ENCODE data around the gene SSX2IP. TPM values are rescaled to one million over a fixed set of nuclear protein-coding genes. Genes with fewer than 3 reads are reported as not detected.
A peak's percentile ranks its signal among the peaks of the same experiment; 100 is the strongest.

The SSX2IP gene
- total RNA-seq, 1 donor from 2014 or later, result 22.2 TPM

- H3K9me3 Mint-ChIP-seq, result no peaks in the 10 kb centered on the region
These were observed 69.4 kb downstream of the SSX2IP start for GRCh38 chr1:84620720-84621313.

GRCh38 chr1:84619383-84620102, 70.7 kb downstream of the SSX2IP start:
- Mint-ChIP-seq H3K36me3 (no peaks in the 10 kb centered on the region), H3K4me1 (ENCODE audit: unreplicated experiment) (peaks cover 21% of the 10 kb centered on the region), H3K4me3 (peak overlapping the region; percentile 73), H3K9me3 (no peaks in the 10 kb centered on the region), H3K27ac (peak overlapping the region; percentile 76), H3K27me3 (no peaks in the 10 kb centered on the region)
- DNase-seq (ENCODE audit: extremely low spot score, unreplicated experiment), result no peak
- no peak for TF ChIP-seq CTCF (conservative IDR thresholded peaks at IDR 0.05)

More at GRCh38 chr1:84620720-84621313, 69.4 kb downstream of the SSX2IP start:
- H3K27me3 Mint-ChIP-seq, result no peaks in the 10 kb centered on the region
- peak overlapping the region; percentile 53 for H3K27ac Mint-ChIP-seq
- TF ChIP-seq CTCF (conservative IDR thresholded peaks at IDR 0.05), result peak; percentile 100
- H3K4me3 Mint-ChIP-seq, result peak overlapping the region; percentile 89
- peaks cover 21% of the 10 kb centered on the region for H3K4me1 Mint-ChIP-seq (ENCODE audit: unreplicated experiment)
- peak; percentile 93 for DNase-seq (ENCODE audit: extremely low spot score, unreplicated experiment)
- H3K36me3 Mint-ChIP-seq, result no peaks in the 10 kb centered on the region

GRCh38 chr1:84617349-84617748, 72.9 kb downstream of the SSX2IP start:
- H3K27ac Mint-ChIP-seq, result peak overlapping the region; percentile 7
- H3K27me3 Mint-ChIP-seq, result no peaks in the 10 kb centered on the region
- peaks cover 18% of the 10 kb centered on the region for H3K4me1 Mint-ChIP-seq (ENCODE audit: unreplicated experiment)

GRCh38 chr1:84615790-84616189, 74.5 kb downstream of the SSX2IP start:
- H3K9me3 Mint-ChIP-seq, result peaks cover 12% of the 10 kb centered on the region

More at GRCh38 chr1:84617349-84617748, 72.9 kb downstream of the SSX2IP start:
- peaks cover 10% of the 10 kb centered on the region for H3K9me3 Mint-ChIP-seq
- TF ChIP-seq CTCF (conservative IDR thresholded peaks at IDR 0.05), result no peak
- no peak overlapping the region for H3K4me3 Mint-ChIP-seq
- peaks cover 9% of the 10 kb centered on the region for H3K36me3 Mint-ChIP-seq
- no peak for DNase-seq (ENCODE audit: extremely low spot score, unreplicated experiment)

GRCh38 chr1:84613887-84614286, 76.4 kb downstream of the SSX2IP start:
- peaks cover 14% of the 10 kb centered on the region for H3K4me1 Mint-ChIP-seq (ENCODE audit: unreplicated experiment)
- H3K4me3 Mint-ChIP-seq, result no peak overlapping the region
- no peak overlapping the region for H3K27ac Mint-ChIP-seq
- TF ChIP-seq CTCF (conservative IDR thresholded peaks at IDR 0.05), result no peak
- H3K9me3 Mint-ChIP-seq, result peaks cover 14% of the 10 kb centered on the region
- H3K36me3 Mint-ChIP-seq, result peaks cover 9% of the 10 kb centered on the region
- no peak for DNase-seq (ENCODE audit: extremely low spot score, unreplicated experiment)
- no peaks in the 10 kb centered on the region for H3K27me3 Mint-ChIP-seq

More at GRCh38 chr1:84615790-84616189, 74.5 kb downstream of the SSX2IP start:
- no peak for DNase-seq (ENCODE audit: extremely low spot score, unreplicated experiment)
- TF ChIP-seq CTCF (conservative IDR thresholded peaks at IDR 0.05), result no peak
- peaks cover 9% of the 10 kb centered on the region for H3K36me3 Mint-ChIP-seq
- H3K27me3 Mint-ChIP-seq, result no peaks in the 10 kb centered on the region
- H3K4me1 Mint-ChIP-seq (ENCODE audit: unreplicated experiment), result peaks cover 23% of the 10 kb centered on the region
- H3K27ac Mint-ChIP-seq, result no peak overlapping the region
- H3K4me3 Mint-ChIP-seq, result no peak overlapping the region

Measured in type B pancreatic cell (in vitro differentiated cells).